HL-60 (cell line): Measurements from ENCODE around the gene RPS19BP1.

ENCODE experiments used
- DNase-seq, 2 experiments: peaks; one replicate each; pipeline ENCODE4 v3.0.0-alpha.2; 2010 to 2020; ENCODE audit warnings: low read depth in 1 of 2, low spot score in 1 of 2
- H3K27ac ChIP-seq: fragments of 250-450 bp; sonication (Bioruptor Pico); replicated peaks from 2 replicates; pipeline ENCODE4 v1.5.1; 2020; ENCODE audit warnings: mild to moderate bottlenecking, moderate library complexity
- H3K27me3 ChIP-seq: fragments of 250-450 bp; sonication (Bioruptor Pico); 2 replicates; pipeline ENCODE4 v1.5.1; 2021; ENCODE audit warnings: mild to moderate bottlenecking, moderate library complexity; ENCODE audit not compliant: insufficient read depth, poor library complexity, severe bottlenecking
- H3K4me3 ChIP-seq: replicated peaks from 2 replicates; pipeline ENCODE4 v1.5.1; 2011; ENCODE audit warnings: mild to moderate bottlenecking, control low read depth, low read length; ENCODE audit not compliant: insufficient read depth
- CTCF ChIP-seq: IDR thresholded peaks from one replicate; pipeline ENCODE4 v1.5.1; 2011; ENCODE audit warnings: low read length, control low read depth, inconsistent platforms; ENCODE audit not compliant: insufficient read depth
- GABPA ChIP-seq: IDR thresholded peaks from 2 replicates; pipeline ENCODE4 v1.6.1; 2012; ENCODE audit warnings: low read depth
- POLR2AphosphoS5 ChIP-seq: IDR thresholded peaks from 2 replicates; pipeline ENCODE4 v1.6.1; 2012; ENCODE audit warnings: low read depth
- REST ChIP-seq: IDR thresholded peaks from 2 replicates; pipeline ENCODE4 v1.6.1; 2012; ENCODE audit warnings: low read depth; ENCODE audit not compliant: insufficient replicate concordance
- SPI1 ChIP-seq: IDR thresholded peaks from 2 replicates; pipeline ENCODE4 v1.6.1; 2012; ENCODE audit warnings: low read depth, mild to moderate bottlenecking, borderline replicate concordance

RPS19BP1 gene

DNA sequence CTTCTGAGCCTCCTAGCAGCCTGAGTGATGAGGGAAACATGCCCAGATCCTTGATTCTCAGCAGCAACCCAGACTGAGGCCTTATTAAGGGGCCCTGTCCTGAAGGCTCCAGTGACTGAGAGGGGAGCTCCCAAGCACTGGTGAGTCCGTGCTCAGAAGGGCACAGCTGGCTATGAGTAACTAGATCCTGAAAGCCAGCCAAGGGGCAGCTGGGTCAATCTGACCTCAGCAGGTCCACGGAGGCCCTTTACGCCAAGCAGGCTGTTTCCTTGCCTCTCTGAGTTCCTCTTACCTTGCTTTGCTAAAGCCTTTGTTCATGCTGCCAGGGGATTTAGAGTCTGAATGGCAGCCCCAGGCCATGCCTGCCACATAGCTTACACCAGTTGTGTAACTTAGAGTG, 49.8 kb downstream of the RPS19BP1 start:
- DNase-seq = no peak
- Histone ChIP-seq H3K27ac (no peak overlapping the region), H3K4me3 (no peak overlapping the region), H3K27me3 (no peaks in the 10 kb centered on the region)
- TF ChIP-seq GABPA = no peak
- no peak for TF ChIP-seq CTCF
- no peak for TF ChIP-seq SPI1
- no peak for TF ChIP-seq POLR2AphosphoS5
- no peak for TF ChIP-seq REST

- no peaks in the 10 kb centered on the region for H3K27me3 ChIP-seq
- no peak overlapping the region for H3K27ac ChIP-seq
- no peak for DNase-seq
- no peak for TF ChIP-seq CTCF
- TF ChIP-seq POLR2AphosphoS5 = no peak
- TF ChIP-seq SPI1 = no peak
- no peak for TF ChIP-seq REST
- no peak for TF ChIP-seq GABPA
- no peak overlapping the region for H3K4me3 ChIP-seq
These were observed 51.0 kb downstream of the RPS19BP1 start for GRCh38 chr22:39481595-39481994.

DNA sequence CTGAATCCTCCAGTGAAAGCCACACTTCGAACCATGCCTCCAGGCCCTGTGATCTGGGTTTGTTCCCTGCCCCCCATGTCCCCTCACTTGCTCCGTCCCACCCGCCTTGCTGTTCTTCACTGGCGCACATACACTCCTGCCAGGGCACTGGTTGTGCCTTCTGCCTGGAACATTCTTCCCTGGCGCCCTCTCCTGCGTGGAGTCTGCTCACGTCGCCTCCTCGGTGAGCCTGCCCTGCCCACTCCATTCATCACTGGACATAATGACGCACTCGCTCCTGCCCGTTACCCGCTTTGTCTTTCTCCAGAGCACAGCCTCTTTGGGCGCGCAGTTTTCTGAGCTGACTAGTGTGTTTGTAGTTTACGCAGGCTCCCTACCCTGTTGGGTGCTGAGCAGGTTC, 51.5 kb downstream of the RPS19BP1 start:
- Histone ChIP-seq H3K27me3 (no peaks in the 10 kb centered on the region), H3K27ac (no peak overlapping the region), H3K4me3 (no peak overlapping the region)
- DNase-seq = no peak
- TF ChIP-seq GABPA (no peak), POLR2AphosphoS5 (no peak), REST (no peak), SPI1 (no peak), CTCF (no peak)
